HEK293 (cell line): ENCODE measurements around the gene GMCL1.

ENCODE experiments used
- CTCF ChIA-PET: fragments of 350-600 bp; formaldehyde crosslinking; extraction: SDS; loops from one replicate; lab custom pipeline; 2021; ENCODE audit warnings: antibody characterized with exemption; lab: Yijun Ruan, JAX
- POLR2A ChIA-PET: fragments of 300-600 bp; formaldehyde crosslinking; extraction: SDS; loops from one replicate; lab custom pipeline; 2020; ENCODE audit warnings: antibody characterized with exemption, inconsistent platforms; lab: Yijun Ruan, JAX
- H3K27ac ChIP-seq: fragments of 200-500 bp; sonication (Bioruptor generic); 2 replicates; pipeline ENCODE4 v1.5.1; 2014; ENCODE audit warnings: low read depth, low read length, control low read depth, inconsistent platforms; ENCODE audit errors: extremely low read depth
- H3K36me3 ChIP-seq, 2 experiments: fragments of 200-500 bp in 1 of 2; sonication (Bioruptor generic) in 1 of 2; 1 replicate in 1 of 2; 2 replicates in 1 of 2; pipeline ENCODE4 v1.5.1; 2014 to 2017; ENCODE audit warnings: inconsistent platforms in 2 of 2, low read length in 2 of 2; ENCODE audit not compliant: control insufficient read depth in 2 of 2, insufficient read depth in 1 of 2
- H3K4me1 ChIP-seq: fragments of 200-500 bp; sonication (Bioruptor generic); 2 replicates; pipeline ENCODE4 v1.5.1; 2014; ENCODE audit warnings: mild to moderate bottlenecking, low read length, inconsistent platforms; ENCODE audit not compliant: control insufficient read depth, insufficient read depth
- H3K4me3 ChIP-seq: 2 replicates; pipeline ENCODE4 v1.5.1; 2011; ENCODE audit warnings: low read depth, mild to moderate bottlenecking, control low read depth, low read length, moderate library complexity
- H3K9me3 ChIP-seq: fragments of 200-500 bp; sonication (Bioruptor generic); 2 replicates; pipeline ENCODE4 v1.5.1; 2014; ENCODE audit warnings: low read depth, low read length, inconsistent platforms; ENCODE audit not compliant: control insufficient read depth, insufficient read depth
- GLIS2 ChIP-seq: fragments of 450-650 bp; formaldehyde crosslinking; IDR thresholded peaks from 2 replicates; pipeline ENCODE4 v1.5.1; 2016; ENCODE audit warnings: missing biosample characterization, missing genetic modification characterization
- HIC1 ChIP-seq: fragments of 450-650 bp; formaldehyde crosslinking; IDR thresholded peaks from 2 replicates; pipeline ENCODE4 v1.5.1; 2016; ENCODE audit warnings: missing biosample characterization, missing genetic modification characterization
- IKZF3 ChIP-seq: fragments of 450-650 bp; IDR thresholded peaks from 2 replicates; pipeline ENCODE4 v1.5.0; 2018; ENCODE audit warnings: missing biosample characterization, mild to moderate bottlenecking, missing genetic modification characterization, moderate library complexity
- KLF16 ChIP-seq: fragments of 450-650 bp; formaldehyde crosslinking; IDR thresholded peaks from 2 replicates; pipeline ENCODE4 v1.5.1; 2017; ENCODE audit warnings: missing biosample characterization, missing genetic modification characterization
- OSR2 ChIP-seq: fragments of 450-650 bp; formaldehyde crosslinking; IDR thresholded peaks from 2 replicates; pipeline ENCODE4 v1.5.1; 2016; ENCODE audit warnings: missing biosample characterization, missing genetic modification characterization
- PRDM10 ChIP-seq: fragments of 450-650 bp; formaldehyde crosslinking; IDR thresholded peaks from 2 replicates; pipeline ENCODE4 v1.5.1; 2016; ENCODE audit warnings: missing biosample characterization, missing genetic modification characterization
- PRDM4 ChIP-seq: fragments of 450-650 bp; formaldehyde crosslinking; IDR thresholded peaks from 2 replicates; pipeline ENCODE4 v1.5.1; 2017; ENCODE audit warnings: missing biosample characterization, missing genetic modification characterization
- SCRT1 ChIP-seq: fragments of 450-650 bp; formaldehyde crosslinking; IDR thresholded peaks from 2 replicates; pipeline ENCODE4 v1.5.1; 2016; ENCODE audit warnings: missing biosample characterization, missing genetic modification characterization, borderline replicate concordance
- TRIM28 ChIP-seq: IDR thresholded peaks from 2 replicates; pipeline ENCODE4 v1.6.1; 2011; ENCODE audit warnings: low read length, control low read depth, borderline replicate concordance
- ZBTB17 ChIP-seq: fragments of 450-650 bp; formaldehyde crosslinking; IDR thresholded peaks from 2 replicates; pipeline ENCODE4 v1.5.1; 2016; ENCODE audit warnings: missing biosample characterization, missing genetic modification characterization
- ZBTB20 ChIP-seq: fragments of 450-650 bp; formaldehyde crosslinking; IDR thresholded peaks from 2 replicates; pipeline ENCODE4 v1.5.1; 2016; ENCODE audit warnings: missing biosample characterization, missing genetic modification characterization
- ZBTB48 ChIP-seq: fragments of 450-650 bp; formaldehyde crosslinking; IDR thresholded peaks from 2 replicates; pipeline ENCODE4 v1.5.1; 2016; ENCODE audit warnings: missing biosample characterization, missing genetic modification characterization
- ZBTB8A ChIP-seq: fragments of 450-650 bp; formaldehyde crosslinking; IDR thresholded peaks from 2 replicates; pipeline ENCODE4 v1.5.1; 2016; ENCODE audit warnings: missing biosample characterization, missing genetic modification characterization
- ZNF26 ChIP-seq: fragments of 450-650 bp; formaldehyde crosslinking; IDR thresholded peaks from 2 replicates; pipeline ENCODE4 v1.5.1; 2016; ENCODE audit warnings: missing biosample characterization, missing genetic modification characterization
- ZNF280C ChIP-seq: fragments of 450-650 bp; formaldehyde crosslinking; IDR thresholded peaks from 2 replicates; pipeline ENCODE4 v1.5.1; 2016; ENCODE audit warnings: missing biosample characterization, missing genetic modification characterization
- ZNF362 ChIP-seq: fragments of 450-650 bp; formaldehyde crosslinking; IDR thresholded peaks from 2 replicates; pipeline ENCODE4 v1.5.1; 2016; ENCODE audit warnings: missing biosample characterization, missing genetic modification characterization
- ZNF449 ChIP-seq: fragments of 450-650 bp; formaldehyde crosslinking; IDR thresholded peaks from 2 replicates; pipeline ENCODE4 v1.5.1; 2017; ENCODE audit warnings: missing biosample characterization, mild to moderate bottlenecking, missing genetic modification characterization, moderate library complexity
- ZNF488 ChIP-seq: fragments of 450-650 bp; formaldehyde crosslinking; IDR thresholded peaks from 2 replicates; pipeline ENCODE4 v1.5.1; 2016; ENCODE audit warnings: missing biosample characterization, missing genetic modification characterization
- ZNF544 ChIP-seq: fragments of 450-650 bp; formaldehyde crosslinking; IDR thresholded peaks from 2 replicates; pipeline ENCODE4 v1.5.0; 2017; ENCODE audit warnings: missing biosample characterization, missing genetic modification characterization

The GMCL1 gene

GRCh38 chr2:69830045-69830905 lies 815 bp downstream of the GMCL1 start:
- Histone ChIP-seq H3K4me1 (peaks cover 6% of the 10 kb centered on the region), H3K9me3 (no peaks in the 10 kb centered on the region), H3K4me3 (peak overlapping the region; percentile 71), H3K36me3 (peaks cover 0 to 5% of the 10 kb centered on the region in 2 experiments; a peak in 2 of 3 replicates), H3K27ac (peak overlapping the region; percentile 81)
- CTCF ChIA-PET, result interaction anchor here (1.4 kb wide), 1 partner anchor 105 kb away, joined by 6 read pairs; no protein-coding TSS in a partner anchor
- POLR2A ChIA-PET, result no interaction called here
- TF ChIP-seq ZBTB20 (tag by site-specific recombination), result 0 out of 2 replicates have a peak, but pooled peaks have one; percentile 33
- peak; percentile 52; the same call in 1 of the 2 replicates for TF ChIP-seq PRDM10 (tag by site-specific recombination)
- no peak for TF ChIP-seq ZNF488
- no peak for TF ChIP-seq ZNF280C (tag by site-specific recombination)
- 0 out of 2 replicates have a peak, but pooled peaks have one; percentile 15 for TF ChIP-seq IKZF3 (tag by site-specific recombination)
- no peak for TF ChIP-seq ZNF544
- 0 out of 2 replicates have a peak, but pooled peaks have one; percentile 30 for TF ChIP-seq ZNF362 (tag by site-specific recombination)
- 0 out of 2 replicates have a peak, but pooled peaks have one; percentile 24 for TF ChIP-seq TRIM28
- TF ChIP-seq ZBTB8A (tag by site-specific recombination), result no peak; the same call in 1 of the 2 replicates
- peak; percentile 20; the same call in 1 of the 2 replicates for TF ChIP-seq KLF16 (tag by site-specific recombination)
- TF ChIP-seq PRDM4 (tag by site-specific recombination), result no peak
- 0 out of 2 replicates have a peak, but pooled peaks have one; percentile 36 for TF ChIP-seq ZBTB48 (tag by site-specific recombination)
- TF ChIP-seq GLIS2 (tag by site-specific recombination), result peak; percentile 57
- TF ChIP-seq HIC1, result no peak
- no peak for TF ChIP-seq ZNF26 (tag by site-specific recombination)
- no peak for TF ChIP-seq OSR2 (tag by site-specific recombination)
- peak; percentile 77 for TF ChIP-seq SCRT1
- TF ChIP-seq ZNF449 (tag by site-specific recombination), result peak; percentile 92
- TF ChIP-seq ZBTB17 (tag by site-specific recombination), result peak; percentile 91
